ENCODE measurements around the gene KIF14.

Gene KIF14

DNA sequence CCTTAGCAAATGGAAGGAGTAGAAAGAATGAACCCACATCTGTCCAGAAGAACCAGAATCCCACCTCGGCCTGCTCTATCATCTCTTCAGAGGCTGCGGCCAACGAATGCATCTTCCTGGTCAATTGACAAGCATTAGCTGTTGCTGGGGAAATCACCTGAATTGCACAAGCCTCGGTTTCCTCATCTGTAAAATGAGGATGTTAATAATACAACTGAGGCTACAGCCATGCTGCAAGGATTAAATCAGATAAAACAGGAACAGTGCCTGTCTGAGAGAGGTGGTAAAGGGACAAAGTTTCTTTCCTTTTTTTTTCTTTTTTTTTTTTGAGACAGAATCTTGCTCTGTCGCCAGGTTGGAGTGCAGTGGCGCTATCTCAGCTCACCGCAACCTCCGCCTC, 99.8 kb downstream of the KIF14 start:
- Histone ChIP-seq H3K9me3 (no peaks in the 10 kb centered on the region), H3K4me3 (no peak overlapping the region), H3K27me3 (ENCODE audit: low read depth) (no peaks in the 10 kb centered on the region), H3K4me1 (peaks cover 12% of the 10 kb centered on the region), H3K36me3 (replicated peaks) (no peaks in the 10 kb centered on the region)
- no peak for DNase-seq (ENCODE audit: low spot score in 2 of 2)
- in situ Hi-C loops (cut with MboI; ENCODE audit: low sequenced_read_pairs): no loop called here

DNA sequence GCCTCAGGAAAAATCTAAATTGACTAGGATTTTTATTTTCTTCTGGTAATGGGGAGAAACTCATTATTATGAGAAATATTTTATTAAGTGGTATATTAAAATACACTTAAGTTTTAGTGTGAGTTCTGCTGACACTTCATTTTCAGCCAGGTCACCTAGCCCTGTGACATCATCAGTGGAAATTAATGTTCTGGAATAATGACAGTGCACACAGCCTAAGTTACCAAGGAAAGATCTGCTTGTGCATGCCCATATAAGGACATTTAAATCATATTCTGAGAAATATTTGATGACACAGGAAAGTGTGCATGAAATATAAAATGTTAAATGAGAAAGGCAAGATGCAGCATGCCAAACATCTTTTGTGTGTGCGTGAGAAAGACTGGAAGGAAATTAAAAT, 102.0 kb downstream of the KIF14 start:
- Histone ChIP-seq H3K4me3 (no peak overlapping the region), H3K36me3 (replicated peaks) (no peaks in the 10 kb centered on the region), H3K4me1 (peaks cover 3% of the 10 kb centered on the region; the same call in 1 of the 2 replicates), H3K9me3 (no peaks in the 10 kb centered on the region), H3K27me3 (ENCODE audit: low read depth) (no peaks in the 10 kb centered on the region; the same call in none of the 2 replicates)
- in situ Hi-C loops (cut with MboI; ENCODE audit: low sequenced_read_pairs): no loop called here
- no peak for DNase-seq (ENCODE audit: low spot score in 2 of 2)

DNA sequence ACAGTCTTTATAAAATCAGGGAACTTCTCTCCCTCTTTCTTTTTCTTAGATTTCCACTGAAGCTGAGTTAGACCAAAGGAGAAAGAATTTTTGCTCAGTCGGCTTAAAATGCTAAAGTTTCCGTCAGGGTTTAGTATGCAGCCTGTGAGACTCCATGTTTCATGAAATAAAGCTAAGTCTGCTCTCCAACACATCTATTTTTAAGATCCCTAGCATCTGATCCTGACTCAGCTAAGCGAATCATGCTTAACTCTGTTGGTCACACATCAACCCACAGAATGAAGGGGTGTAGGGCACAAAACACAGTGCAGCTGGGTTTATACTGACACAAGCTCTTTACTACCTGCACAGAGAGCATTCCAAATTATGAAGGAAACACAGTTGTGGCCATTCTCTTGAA, 108.4 kb downstream of the KIF14 start:
- DNase-seq (ENCODE audit: low spot score in 2 of 2): no peak
- Histone ChIP-seq H3K4me1 (peaks cover 9% of the 10 kb centered on the region), H3K27me3 (ENCODE audit: low read depth) (peaks cover 12% of the 10 kb centered on the region), H3K36me3 (replicated peaks) (no peaks in the 10 kb centered on the region), H3K9me3 (no peaks in the 10 kb centered on the region), H3K4me3 (no peak overlapping the region)
- in situ Hi-C loops (cut with MboI; ENCODE audit: low sequenced_read_pairs): no loop called here

DNA sequence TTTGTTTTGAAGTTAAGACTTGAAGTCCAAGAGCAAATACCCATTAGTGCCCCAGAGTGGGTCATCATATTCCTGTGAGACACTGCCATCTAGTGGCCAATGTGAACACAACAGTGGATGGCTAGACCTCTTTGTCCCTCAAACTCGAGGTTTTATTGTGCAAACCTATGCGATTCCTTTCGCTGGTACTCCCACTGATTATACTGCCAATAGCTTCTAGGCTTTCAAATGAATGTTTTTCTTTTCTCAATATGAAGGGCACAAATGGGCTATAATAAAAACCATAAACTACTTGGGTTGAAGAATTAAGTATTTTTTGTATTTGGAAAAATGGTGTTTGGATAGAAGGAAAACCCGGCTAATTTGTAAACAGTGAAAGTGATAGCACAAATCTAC, 110.3 kb downstream of the KIF14 start:
- Histone ChIP-seq H3K36me3 (replicated peaks) (no peaks in the 10 kb centered on the region), H3K9me3 (no peaks in the 10 kb centered on the region), H3K27me3 (ENCODE audit: low read depth) (peaks cover 12% of the 10 kb centered on the region), H3K4me1 (peaks cover 5% of the 10 kb centered on the region), H3K4me3 (no peak overlapping the region)
- in situ Hi-C loops (cut with MboI; ENCODE audit: low sequenced_read_pairs): no loop called here
- DNase-seq (ENCODE audit: low spot score in 2 of 2): peak; percentile 64 to 85

DNA sequence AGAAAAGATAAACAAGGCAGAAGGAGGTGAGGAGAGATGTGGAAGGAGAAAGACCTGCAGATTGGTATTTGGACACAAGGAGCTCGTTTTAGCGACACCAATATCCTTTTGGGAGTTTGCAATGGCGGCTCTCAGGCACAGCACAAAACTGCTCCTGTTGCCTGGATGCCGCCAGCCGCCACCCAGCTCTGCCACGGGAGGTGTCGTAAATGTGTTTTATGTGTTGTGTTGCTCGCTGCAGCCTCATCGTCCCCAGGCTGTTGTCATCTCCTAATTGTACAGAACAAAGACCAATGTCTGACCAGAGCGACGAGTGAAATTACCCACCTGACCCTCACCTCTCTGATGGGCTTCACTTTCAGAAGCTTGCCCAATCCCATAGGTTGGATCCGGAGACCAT, 114.1 kb downstream of the KIF14 start:
- no peaks in the 10 kb centered on the region for H3K9me3 ChIP-seq
- H3K36me3 ChIP-seq (replicated peaks): no peaks in the 10 kb centered on the region
- H3K4me3 ChIP-seq: no peak overlapping the region
- in situ Hi-C loops (cut with MboI; ENCODE audit: low sequenced_read_pairs): no loop called here
- H3K27me3 ChIP-seq (ENCODE audit: low read depth): peaks cover 5% of the 10 kb centered on the region; the same call in 1 of the 2 replicates
- peak in 1 of 2 experiments; percentile 22 for DNase-seq (ENCODE audit: low spot score in 2 of 2)
- peaks cover 5% of the 10 kb centered on the region for H3K4me1 ChIP-seq

DNA sequence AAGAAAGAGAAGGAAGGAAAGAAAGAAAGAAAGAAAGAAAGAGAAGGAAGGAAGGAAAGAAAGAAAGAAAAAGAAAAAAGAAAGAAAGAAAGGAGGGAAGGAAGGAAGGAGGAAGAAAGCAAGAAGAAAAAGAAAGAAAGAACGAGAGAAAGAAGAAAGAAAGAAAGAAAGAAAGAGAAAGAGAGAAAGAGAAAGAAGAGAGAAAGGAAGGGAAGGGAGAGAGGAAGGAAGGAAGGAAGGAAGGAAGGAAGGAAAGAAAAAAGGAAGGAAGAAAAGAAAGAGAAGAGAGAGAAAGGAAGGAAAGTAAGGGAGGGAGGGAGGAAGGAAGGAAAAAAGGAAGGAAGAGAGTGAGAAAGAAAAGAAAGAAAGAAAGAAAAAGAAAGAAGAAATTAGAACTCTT, 115.3 kb downstream of the KIF14 start:
- Histone ChIP-seq H3K36me3 (replicated peaks) (no peaks in the 10 kb centered on the region), H3K4me3 (no peak overlapping the region), H3K4me1 (peaks cover under 1% of the 10 kb centered on the region), H3K9me3 (no peaks in the 10 kb centered on the region), H3K27me3 (ENCODE audit: low read depth) (peaks cover 1% of the 10 kb centered on the region; the same call in 1 of the 2 replicates)
- DNase-seq (ENCODE audit: low spot score in 2 of 2): no peak
- in situ Hi-C loops (cut with MboI; ENCODE audit: low sequenced_read_pairs): no loop called here

Data from HAP-1 (cell line).